ENCODE data around the gene SPRYD4.
A peak's percentile ranks its signal among the peaks of the same experiment; 100 is the strongest.
"Not testable (repeated sequence)": the region's sequence is repeated elsewhere in the genome, so short reads cannot be mapped to it uniquely, and the experiment has no call there.

SPRYD4 gene

DNA sequence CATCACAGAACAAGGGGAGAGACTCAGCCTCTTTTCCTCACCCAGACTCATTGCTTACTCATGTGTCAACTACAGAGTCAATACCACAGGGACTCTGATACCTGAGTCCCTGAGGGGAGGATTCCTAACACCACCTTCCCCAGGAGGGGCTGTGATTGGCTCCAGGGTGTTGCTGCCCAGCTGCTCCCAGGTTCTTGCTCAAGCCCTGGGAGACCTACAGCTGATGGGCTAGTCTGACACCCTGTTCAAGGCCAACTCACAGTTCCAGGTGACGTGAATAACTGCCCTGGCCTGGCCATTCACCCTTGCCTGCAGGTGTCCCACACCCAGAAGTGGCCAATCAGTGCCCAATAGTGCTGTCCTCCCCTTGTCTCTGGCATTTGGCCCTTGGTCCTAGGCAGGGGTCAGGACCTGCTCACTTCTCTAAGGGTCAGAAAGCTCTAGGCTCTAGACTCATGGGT lies 8.6 kb downstream of the SPRYD4 start:
- no peak for DNase-seq (ENCODE audit: low read depth)

DNA sequence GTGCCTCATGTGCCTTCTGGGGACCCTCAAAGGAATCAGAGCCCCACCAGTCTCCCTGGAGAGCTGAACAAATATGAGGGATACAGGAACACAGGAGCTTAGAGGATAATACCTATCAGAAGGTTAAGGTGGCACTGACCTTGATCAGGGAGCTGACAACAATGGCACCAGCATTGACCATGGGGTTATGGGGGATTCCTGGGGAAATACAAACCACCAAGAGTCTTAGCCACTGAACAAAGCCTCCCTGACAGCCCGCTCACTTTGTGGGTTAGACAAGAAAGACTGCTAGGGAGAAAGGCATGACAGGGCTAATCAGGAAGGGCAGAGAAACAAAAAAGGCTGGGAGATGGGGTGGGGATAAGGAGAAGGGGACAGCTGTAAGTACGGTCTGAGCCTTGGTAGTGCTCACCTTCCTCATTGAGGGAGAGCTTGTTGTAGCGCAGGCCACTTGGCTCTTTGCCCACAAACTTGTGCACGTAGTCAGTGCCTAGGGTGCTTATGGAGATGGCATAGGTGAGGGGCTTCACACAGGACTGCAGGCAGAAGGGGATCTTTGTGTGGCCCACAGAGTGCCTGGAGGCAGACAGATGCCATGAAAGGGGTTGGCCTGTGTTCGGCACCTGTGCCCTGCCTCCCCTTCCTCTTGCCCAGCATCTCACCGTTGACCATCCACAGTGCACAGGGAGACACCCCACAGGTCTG lies 9.3 kb downstream of the SPRYD4 start:
- no peak for DNase-seq (ENCODE audit: low read depth)

DNA sequence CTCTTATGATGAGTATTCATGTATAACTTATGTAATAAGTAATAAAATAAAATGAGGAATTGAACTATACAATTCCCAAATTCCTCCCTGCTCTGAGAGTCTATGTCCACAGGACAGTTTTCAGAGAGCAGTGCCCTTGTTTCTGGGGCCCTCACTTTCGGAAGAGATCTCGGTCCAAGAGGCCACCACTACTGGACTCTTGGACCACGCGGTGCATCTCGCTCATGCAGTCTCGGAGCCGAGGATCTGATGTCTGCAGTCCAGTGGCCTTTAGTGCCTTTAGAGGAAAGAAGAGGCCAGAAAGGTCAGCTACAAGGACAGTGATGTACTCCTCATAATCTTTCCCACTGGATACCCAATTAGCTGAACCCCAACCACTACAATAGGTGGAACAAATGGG lies 11.2 kb downstream of the SPRYD4 start:
- DNase-seq (ENCODE audit: low read depth), result no peak

DNA sequence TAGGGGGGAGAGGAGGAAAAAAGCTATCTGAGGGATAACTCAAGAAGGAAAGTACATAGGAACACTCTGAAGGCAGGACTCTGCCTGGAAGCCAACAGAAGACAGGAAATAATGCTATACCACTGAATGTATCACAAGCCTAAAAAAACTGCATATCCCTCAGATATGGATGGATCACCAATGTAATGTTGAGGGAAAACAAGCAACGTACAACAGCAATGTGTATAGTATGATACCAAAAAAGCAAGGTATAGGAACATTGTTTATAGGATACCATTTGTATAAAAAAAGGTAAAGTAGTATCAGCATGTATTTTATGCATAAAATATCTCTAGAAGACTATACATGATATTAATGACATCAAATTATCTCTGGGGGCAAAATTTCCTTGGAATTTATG lies 16.2 kb downstream of the SPRYD4 start:
- DNase-seq (ENCODE audit: low read depth), result no peak

- no peak for DNase-seq (ENCODE audit: low read depth)
Measured at GRCh38 chr12:56486694-56487093, 18.3 kb downstream of the SPRYD4 start.

DNA sequence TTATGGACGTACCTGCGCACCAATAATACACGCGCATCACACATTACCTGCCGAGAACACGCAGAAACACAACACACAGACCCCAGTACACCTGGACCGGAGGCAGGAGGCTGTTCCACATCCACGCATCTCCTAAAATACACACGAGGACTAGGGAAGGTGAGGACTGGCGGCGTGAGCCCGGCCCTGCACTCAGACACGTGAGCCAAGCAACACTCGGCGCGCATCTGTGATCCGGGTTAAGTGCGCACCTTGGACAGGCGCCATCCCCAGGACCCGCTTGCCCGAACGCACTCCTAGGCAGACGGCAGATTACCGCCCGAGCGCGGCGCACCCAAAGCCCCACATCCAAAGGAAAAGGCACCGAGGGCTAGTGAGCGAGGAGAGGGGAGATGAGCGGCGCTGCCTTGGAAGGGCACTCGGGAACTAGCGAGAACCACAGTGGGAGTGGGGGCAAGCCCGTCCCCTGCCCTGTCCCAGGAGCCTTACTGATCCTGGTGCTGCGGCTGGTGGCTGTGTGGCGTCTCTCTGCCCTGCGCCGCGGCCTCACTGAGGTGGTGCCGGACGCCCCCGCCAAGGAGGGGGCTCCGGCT lies 19.2 kb downstream of the SPRYD4 start:
- DNase-seq (ENCODE audit: low read depth), result no peak

DNA sequence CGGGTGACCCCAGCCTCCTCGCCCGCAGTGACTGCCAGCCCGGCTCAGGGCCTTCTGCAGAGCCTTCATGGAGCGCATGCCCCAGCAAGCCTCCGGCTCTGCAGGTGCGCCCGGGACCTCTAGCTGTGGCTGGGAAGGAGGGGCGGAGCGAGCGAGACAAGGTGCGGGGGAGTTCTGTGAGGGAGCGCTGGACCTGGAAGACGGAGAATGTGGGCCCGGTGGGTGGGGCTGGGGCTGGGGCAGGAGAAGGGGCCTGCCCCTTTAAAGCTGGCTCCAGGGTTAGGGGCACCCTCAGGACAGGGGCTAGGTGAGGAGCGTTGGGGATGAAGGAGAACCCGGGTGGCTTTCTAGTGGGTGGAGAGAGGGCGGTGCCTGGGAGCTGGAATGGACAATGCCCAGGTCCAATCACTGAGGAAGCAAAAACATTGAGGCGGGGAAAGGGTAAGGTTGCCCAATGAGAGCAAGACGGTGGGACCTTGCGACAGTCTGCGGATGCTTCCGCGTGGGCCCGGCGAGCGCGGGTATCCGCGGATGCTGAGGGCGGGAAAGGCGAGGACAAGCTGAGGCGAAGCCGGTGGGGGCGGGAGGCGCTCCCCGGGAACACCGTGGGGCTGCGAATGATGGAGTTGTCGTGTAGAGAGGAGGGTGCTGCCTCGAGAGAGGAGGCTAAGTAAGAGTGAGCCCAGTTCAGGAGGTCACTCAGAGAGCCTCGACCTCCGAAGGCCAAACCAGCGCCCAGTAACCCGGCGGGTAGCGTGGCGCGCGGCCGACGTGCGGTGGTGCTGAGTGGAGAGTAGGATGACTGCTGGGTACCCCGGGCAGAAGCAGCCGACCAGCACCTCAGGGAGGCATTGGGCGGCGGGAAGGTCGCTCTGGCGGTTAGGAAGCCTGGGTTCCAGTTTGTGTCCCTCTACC lies 19.9 kb downstream of the SPRYD4 start, which contains the start of gene GLS2:
Gene GLS2 (minus strand): TSS at position 121 of the 915 bp plus-strand sequence. CDS start 43 bp downstream, at position 78.
- DNase-seq (ENCODE audit: low read depth), result peak; percentile 75

DNA sequence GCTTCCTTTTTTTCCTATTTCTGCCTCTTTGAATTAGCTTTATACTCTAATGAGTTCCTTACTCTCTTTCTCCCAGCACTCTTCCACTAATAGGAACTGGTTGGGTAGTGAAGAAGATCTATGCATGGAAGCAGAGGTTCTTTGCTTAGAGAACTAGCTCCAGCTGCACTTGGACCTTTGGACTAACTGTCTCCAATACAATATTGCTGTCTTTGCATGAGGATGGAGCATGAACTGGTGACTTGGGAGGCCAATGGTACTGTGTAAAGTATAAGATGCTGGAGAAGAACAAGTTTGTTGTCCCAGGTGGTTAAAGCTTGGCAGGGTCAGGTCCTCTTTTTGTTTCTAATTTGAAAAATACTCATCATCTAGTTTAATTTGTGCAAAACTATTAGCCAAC lies 22.0 kb downstream of the SPRYD4 start:
- DNase-seq (ENCODE audit: low read depth), result no peak

DNA sequence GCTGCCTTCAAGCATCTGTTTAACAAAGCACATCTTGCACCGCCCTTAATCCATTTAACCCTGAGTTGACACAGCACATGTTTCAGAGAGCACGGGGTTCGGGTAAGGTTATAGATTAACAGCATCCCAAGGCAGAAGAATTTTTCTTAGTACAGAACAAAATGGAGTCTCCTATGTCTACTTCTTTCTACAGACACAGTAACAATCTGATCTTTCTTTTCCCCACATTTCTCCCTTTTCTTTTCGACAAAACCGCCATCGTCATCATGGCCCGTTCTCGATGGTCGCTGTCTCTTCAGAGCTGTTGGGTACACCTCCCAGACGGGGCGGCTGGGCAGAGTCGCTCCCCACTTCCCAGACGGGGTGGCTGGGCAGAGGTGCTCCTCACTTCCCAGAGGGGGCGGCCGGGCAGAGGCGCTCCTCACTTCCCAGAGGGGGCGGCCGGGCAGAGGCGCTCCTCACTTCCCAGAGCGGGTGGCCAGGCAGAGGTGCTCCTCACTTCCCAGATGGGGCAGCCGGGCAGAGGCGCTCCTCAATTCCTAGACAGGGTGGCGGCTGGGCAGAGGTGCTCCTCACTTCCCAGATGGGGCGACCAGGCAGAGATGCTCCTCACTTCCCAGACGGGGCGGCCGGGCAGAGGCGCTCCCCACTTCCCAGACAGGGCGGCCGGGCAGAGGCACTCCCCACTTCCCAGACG lies 25.2 kb downstream of the SPRYD4 start:
- not testable (repeated sequence) for DNase-seq (ENCODE audit: low read depth)

GRCh38 chr12:56494106-56494415 lies 25.7 kb downstream of the SPRYD4 start:
- DNase-seq (ENCODE audit: low read depth), result not testable (repeated sequence)

GRCh38 chr12:56494481-56494880 lies 26.1 kb downstream of the SPRYD4 start:
- DNase-seq (ENCODE audit: low read depth), result not testable (repeated sequence)

DNA sequence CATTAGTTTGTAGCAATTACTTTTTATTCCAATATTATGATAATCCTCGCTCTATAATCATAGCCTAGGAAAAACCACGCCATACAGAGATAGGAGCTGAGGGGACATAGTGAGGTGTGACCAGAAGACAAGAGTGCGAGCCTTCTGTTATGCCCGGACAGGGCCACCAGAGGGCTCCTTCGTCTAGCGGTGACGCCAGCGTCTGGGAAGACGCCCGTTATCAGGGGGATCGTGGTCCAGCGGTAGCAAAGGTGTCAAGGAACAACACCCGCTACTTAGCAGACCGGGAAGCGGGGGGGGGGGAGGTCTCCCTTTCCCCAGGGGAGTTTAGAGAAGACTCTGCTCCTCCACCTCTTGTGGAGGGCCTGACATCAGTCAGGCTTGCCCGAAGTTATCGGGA lies 28.3 kb downstream of the SPRYD4 start:
- peak; percentile 10 for DNase-seq (ENCODE audit: low read depth)

DNA sequence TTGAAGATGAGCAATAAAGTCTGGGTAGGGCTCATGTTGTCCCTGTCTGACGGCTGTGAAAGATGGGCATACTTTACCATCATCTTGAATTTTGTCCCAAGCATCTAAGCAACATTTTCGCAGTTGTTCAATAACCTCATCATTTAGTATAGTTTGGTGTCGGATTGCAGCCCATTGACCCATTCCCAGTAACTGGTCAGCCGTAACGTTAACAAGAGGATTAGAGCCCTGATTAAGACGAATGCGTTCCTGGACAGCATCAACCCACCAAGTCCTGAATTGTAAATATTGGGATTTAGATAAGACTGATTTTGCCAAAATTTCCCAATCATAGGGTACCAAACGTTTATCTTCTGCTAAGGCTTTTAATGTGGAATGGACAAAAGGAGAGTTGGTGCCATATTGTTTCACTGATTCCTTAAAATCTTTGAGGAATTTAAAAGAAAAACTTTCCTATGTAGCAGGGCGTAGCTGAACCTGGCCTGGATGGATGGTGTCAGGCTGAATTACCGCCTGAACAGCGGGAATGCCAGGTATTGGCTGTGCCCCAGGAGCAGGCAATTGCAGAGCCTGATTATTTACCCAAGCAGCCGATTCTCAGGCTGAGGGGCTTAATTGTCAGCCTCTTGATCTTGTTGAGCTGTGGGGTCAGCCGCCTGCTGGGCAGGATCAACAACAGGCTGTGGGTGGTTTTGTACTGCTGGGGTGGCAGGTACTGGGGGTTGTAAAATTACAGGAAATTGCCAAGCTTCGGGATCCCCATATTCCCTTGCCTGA lies 29.9 kb downstream of the SPRYD4 start:
- DNase-seq (ENCODE audit: low read depth), result not testable (repeated sequence)

GRCh38 chr12:56499452-56499851 lies 31.1 kb downstream of the SPRYD4 start:
- not testable (repeated sequence) for DNase-seq (ENCODE audit: low read depth)

DNA sequence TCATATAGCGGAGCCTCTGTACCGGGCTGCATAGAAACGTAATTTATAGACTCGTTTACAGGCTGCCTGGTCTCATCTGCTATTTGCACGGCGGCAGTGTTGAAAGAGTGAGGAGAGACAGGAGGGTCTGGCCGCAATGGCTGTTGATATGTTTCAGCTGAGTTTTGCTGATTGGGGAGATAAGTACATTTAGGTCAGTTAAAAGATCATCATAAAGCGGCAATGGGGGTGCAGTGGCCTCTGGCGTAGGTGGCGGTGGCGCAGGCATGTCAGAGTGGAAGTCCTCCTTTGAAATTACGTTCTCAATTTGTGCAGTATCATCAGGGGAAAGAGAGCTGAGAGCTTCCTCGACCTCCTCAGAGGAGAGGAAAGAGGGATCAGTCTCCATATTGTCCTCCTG lies 31.5 kb downstream of the SPRYD4 start:
- DNase-seq (ENCODE audit: low read depth), result not testable (repeated sequence)

DNA sequence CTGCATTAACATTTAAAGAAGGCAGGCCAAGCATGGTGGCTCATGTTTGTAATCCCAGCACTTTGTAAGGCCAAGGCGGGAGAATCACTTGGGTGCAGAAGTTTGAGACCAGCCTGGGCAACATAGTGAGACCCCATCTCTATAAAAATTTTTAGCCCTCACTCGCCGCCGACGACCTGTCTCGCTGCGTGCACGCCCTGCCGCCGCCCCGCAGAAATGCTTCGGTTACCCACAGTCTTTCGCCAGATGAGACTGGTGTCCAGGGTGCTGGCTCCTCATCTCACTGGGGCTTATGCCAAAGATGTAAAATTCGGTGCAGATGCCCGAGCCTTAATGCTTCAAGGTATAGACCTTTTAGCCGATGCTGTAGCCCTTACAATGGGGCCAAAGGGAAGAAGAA lies 42.4 kb downstream of the SPRYD4 start:
- no peak for DNase-seq (ENCODE audit: low read depth)

DNA sequence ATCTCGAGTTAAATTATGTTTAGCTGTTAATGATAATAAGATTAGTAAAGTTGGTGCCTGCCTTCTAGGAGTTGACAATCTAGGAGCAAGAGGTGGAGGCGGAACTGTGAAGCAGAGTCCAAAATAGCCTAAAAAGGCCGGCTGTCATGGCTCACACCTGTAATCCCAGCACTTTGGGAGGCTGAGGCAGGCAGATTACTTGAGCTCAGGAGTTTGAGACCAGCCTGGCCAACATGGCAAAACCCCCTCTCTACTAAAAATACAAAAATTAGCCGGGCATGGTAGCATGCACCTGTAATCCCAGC lies 45.6 kb downstream of the SPRYD4 start:
- DNase-seq (ENCODE audit: low read depth), result not testable (repeated sequence)

GRCh38 chr12:56517854-56518253 lies 49.5 kb downstream of the SPRYD4 start:
- no peak for DNase-seq (ENCODE audit: low read depth)

DNA sequence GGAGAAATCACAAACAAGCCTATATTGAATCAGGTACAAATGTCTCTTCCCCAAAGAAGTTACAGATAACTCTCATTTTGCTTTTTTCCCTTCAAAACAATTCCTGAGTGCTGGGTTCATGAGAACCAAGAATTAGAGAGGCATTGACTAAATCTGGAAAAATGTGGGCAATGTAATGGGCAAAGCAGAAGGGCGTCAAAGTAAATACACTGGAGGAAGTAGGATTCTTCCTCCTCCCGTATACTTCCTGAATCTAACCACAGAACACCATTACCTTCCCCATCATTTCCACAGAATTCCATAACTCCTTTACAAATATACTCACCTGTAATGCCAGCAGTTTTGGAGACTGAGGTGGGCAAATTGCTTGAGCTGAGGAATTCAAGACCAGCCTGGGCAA lies 50.2 kb downstream of the SPRYD4 start:
- peak; percentile 28 for DNase-seq (ENCODE audit: low read depth)

GRCh38 chr12:56520048-56520447 lies 51.7 kb downstream of the SPRYD4 start:
- DNase-seq (ENCODE audit: low read depth), result no peak

DNA sequence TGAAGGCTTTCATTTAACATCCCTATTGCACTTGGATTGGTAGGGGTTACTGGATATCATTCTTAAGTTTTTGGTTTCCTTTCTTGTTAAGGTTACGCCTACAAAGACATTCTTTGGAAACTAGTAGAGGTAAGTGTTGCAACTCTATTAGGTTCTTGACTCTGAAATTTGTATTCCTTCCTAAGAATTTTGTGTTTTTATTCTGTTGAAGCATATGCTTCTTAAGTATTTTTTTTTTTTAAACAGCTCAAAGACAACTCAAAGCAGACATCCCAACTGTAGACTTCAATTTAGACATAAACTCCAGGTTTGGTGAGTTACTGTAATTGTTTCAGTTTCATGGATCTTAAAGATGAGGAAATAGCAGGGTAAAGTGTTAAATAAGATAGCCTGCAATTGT lies 52.1 kb downstream of the SPRYD4 start:
- DNase-seq (ENCODE audit: low read depth), result peak; percentile 53

DNA sequence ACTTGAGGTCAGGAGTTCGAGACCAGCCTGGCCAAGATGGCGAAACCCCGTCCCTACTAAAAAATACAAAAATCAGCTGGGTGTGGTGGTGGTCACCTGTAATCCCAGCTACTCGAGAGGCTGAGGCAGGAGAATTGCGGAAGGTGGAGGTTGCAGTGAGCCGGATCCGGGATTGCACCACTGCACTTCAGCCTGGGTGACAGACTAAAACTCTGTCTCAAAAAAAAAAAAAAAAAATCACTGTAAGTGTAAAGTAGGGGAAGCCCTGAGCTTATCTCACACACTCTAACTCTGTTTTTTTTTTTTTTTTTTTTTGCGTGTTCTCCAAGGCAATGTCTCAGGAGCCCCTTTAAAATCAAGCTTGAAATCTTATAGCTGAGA lies 52.8 kb downstream of the SPRYD4 start:
- DNase-seq (ENCODE audit: low read depth), result no peak

All from iris pigment epithelial cell (primary cell).